GM19463 (cell line): ENCODE data around the gene APOA5.
"Not testable (repeated sequence)": the region's sequence is repeated elsewhere in the genome, so short reads cannot be mapped to it uniquely, and the experiment has no call there.

ENCODE experiments used
- ATAC-seq: cut with Tn5 transposase; IDR thresholded peaks from one replicate; pipeline ENCODE4 v1.9.1; 2021; ENCODE audit warnings: mild to moderate bottlenecking, moderate library complexity; ENCODE audit not compliant: unreplicated experiment

APOA5 gene

DNA sequence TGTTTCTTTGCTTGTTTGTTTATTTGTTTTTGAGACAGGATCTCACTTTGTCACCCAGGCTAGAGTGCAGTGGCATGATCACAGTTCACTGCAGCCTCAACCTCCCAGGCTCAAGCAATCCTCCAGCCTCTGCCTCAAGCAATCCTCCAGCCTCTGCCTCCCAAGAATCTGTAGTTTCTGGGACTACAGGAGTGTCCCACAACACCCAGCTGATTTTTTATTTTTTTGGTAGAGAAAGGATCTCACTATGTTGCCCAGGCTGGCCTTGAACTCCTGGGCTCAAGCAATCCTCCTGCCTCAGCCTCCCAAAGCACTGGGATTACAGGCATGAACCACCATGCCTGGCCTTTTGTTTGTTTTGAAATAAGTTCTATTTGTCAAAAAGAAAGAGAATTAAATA lies 10.0 kb upstream of the APOA5 start:
- ATAC-seq: not testable (repeated sequence)

GRCh38 chr11:116800610-116801009 lies 8.9 kb upstream of the APOA5 start:
- ATAC-seq: no peak

DNA sequence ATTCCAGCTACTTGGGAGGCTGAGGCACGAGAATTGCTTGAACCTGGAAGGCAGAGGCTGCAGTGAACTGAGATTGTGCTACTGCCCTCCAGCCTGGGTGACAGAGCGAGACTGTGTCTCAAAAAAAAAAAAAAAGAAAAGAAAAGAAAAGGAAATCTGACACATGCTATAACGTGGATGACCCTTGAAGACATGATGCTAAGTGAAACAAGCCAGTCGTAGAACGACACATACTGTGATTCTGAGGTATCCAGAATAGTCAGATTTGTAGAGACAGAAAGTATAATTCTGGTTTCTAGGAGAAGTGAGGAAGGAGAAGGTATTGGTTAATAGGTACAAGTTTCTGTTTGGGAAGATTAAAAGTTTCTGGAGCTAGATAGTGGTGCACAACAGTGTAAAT lies 6.7 kb upstream of the APOA5 start:
- no peak for ATAC-seq

- ATAC-seq: no peak
These were observed 6.1 kb upstream of the APOA5 start for GRCh38 chr11:116797816-116798215.

GRCh38 chr11:116796548-116796947 lies 4.9 kb upstream of the APOA5 start:
- ATAC-seq: no peak

DNA sequence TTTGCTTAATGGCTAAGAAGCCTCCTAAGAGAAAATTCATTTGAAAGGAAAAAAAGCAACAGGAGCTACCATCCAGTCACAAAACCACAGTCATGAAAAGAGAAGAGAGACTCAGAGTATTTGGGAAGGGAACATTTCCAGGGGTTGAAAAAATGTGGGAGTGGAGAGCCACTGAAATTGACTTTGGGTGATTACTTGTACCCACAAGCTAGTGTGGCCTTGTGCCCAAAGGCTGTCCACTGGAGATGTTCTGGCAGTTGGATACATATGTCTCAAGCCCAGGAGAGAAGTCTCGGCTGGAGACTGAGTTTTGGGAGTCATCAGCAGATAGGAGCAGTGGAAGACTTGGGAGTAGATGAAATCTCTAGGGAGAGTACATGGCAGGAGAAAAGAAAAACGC lies 3.2 kb upstream of the APOA5 start:
- ATAC-seq: no peak

DNA sequence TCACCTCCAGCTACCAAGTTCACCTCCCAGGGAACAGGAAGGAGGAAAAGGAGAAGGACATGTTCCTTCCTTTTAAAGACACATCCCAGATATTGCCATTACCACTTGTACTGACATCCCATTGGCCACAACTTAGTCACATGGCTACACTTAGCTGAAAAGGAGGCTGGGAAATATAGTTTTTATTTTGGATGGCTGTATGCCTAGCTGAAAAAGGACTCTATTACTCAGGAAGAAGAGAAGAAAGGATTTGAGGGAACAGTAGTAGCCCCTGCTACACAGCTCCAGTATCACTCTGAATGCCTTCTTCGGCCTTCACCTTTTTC lies 2.1 kb upstream of the APOA5 start:
- ATAC-seq: no peak

DNA sequence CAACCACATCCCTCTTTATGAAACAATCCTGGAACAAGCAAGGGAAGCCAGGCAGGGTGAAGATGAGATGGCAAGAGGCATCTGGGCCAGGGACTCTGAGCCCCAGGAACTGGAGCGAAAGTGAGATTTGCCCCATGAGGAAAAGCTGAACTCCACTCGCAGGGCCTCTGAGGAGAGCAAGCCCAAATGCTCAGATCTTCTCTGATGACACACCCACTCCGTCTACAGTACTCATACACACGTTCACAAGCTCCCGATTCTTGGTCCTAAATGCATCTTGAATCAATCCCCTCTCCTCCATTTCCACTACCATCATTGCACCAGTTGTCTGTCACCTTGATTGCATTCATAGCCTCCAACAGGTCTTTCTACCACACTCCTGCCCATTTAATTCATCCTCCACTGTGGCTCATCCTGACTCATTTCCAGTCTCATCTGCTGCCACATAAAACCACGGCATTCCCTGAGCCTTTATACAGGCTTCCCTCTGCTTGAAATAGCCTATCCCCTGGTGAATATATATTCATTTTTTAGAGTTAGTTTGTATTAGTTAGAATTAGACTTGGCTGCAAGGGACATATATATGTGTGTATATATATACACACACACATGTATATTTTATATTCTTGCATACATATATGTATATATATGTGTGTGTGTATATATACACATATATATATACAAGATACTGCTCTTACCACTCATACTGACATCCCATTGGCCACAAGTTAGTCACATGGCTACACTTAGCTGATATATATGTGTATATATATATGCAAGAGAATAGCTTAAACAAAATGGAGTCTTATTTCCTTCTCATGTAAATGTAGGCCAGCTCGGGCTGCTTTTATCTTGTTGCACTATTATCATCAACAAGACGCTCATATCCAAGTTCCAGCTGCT lies 1.4 kb upstream of the APOA5 start:
- no peak for ATAC-seq

GRCh38 chr11:116792144-116792868 lies 627 bp upstream of the APOA5 start:
- ATAC-seq: no peak

DNA sequence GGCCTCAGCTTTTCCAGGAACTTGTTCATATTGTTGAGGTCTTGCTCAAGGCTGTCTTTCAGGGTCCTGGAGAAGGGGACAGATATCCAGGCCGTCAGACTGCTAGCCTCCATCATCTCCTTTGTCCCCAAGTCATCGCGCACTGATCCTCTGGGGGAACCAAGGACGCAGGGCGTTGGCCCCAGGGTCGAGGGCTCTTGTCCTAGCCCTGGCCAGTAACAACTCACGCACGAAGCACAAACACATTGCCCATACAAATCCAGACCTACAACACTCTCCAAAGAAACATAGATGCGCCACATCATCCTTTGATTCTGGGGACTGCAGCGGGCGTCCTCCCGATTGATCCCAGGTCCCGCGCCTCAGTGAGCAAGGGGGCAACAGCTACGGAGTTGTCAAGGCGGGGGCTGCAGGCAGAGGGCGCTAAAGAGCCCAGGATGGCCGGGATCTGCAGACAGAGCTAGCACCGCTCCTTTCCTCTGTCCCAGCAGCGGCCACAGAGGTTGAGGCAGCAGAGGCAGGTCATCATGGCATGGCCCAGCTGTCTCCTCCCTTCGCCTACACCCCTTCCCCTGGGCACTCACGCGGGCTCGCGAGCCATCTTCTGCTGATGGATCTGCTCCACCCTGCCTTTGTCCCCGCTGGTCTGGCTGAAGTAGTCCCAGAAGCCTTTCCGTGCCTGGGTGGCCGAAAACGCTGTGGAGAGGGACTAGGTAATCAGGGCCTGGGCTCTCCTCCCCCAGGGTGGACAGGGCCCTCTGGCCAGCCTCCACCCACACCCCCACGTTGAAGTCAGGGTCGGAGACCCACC lies 472 bp downstream of the APOA5 start:
- no peak for ATAC-seq

DNA sequence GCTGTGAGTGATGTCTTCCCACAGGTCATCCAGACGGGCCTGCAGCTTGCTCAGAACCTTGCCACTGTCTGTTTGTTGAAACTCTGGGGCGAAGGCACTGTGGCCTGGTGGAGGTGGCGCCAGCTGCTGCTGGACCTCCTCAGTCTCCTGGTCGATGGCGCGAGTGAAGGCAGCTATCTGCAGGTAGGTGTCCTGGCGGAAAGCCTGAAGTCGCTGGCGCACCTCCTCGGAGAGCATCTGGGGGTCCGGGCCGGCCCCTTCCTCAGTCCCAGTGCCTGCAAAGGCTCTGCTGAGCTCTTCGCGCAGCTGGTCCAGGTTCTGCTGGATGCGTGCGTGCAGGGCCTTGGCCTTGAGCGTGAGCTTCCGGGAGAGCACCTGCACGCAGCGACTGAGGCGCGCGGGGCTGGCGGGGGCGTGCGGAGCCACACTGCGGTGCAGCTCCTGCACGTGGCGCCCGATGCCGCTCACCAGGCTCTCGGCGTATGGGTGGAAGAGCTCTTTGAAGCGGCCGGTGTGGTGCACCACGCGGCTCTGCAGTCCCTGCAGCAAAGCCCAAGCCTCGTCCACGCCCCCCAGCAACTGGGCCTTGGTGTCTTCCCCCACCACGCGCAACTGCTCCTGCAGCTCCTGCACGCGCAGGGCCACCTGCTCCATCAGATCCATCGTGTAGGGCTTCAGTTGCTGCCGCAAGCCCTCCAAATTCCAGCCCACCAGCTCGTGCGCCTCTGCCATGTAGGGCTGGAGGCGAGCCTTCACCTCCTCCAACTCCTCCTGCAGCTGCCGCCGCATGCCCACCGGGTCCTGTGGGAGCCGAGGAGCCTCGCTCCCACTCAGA lies 1.3 kb downstream of the APOA5 start:
- ATAC-seq: no peak

DNA sequence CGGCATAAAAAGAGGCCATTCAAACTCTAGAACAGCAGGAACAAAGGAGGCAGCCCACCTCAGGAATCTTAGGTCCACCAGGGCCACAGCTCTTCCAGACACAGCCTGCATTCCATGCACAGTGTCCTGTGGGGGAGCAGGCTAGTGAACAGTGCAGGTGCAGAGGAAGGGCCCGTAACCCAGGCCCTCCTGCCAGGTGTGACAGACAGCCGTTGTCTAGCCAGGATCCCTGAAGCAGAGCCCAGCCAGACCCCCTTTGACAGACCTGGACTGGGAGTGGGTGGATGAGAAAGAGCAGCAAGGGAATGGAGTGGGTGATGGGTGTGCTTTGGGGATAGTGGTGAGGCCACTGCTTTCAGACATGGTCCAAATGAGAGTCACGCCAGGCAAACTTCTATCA lies 2.7 kb downstream of the APOA5 start:
- no peak for ATAC-seq

DNA sequence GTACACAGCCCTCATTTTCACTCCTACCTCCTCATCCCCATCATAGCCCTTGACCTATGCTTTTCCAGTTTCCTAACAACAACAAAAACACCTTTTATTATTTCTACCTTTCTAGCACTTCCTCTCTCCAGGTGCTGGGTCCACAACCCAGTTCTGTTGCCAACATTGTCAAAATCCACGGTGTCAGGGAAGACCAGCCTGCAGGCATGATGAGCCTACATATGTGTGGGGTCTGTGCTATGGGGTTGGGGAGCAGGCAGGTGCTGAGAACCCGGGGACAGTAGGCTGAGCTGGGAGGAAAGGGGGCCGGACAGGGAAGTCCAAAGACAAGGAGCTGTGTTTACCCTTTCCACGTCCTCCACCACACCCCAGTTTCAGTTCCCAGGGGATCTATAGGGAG lies 3.1 kb downstream of the APOA5 start:
- no peak for ATAC-seq

DNA sequence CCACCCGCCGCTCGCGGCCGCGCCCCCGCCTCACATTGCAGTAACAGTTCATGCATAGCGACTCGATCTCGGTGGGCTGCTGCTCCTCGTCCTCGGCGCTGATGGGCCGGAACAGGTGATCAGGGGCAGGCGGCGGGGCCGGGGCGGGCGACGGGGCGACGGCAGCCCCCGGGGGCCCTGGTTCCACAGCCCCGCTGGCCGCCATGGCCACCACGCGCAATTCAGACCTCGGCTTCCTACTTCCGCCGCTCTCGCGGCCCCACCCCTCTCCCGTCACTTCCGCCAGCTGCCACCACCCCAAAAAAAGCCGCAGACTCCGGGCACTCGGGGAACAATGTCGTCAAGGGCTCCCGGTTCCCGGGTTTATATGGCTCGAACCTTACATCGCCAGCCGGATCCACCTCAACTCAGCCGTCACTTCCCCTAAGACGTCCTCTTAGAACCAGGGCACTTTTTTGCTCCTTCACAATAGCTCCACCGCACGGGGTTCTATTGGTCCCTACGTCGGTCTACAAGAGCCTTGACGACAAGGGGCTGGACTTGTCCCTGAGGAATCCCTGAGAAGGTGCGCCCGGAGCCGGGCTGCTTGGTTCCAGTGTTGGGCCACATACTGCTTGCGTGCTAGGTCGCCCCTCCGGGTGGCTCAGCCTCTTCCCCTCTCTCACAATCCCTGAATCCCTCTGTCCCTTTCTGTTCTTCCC lies 3.7 kb downstream of the APOA5 start, which contains the start of gene ZPR1:
TSS of gene ZPR1 (minus strand) at position 238 of the 701 bp plus-strand sequence. CDS start at position 205, 33 bp downstream.
- peak; percentile 95 for ATAC-seq

DNA sequence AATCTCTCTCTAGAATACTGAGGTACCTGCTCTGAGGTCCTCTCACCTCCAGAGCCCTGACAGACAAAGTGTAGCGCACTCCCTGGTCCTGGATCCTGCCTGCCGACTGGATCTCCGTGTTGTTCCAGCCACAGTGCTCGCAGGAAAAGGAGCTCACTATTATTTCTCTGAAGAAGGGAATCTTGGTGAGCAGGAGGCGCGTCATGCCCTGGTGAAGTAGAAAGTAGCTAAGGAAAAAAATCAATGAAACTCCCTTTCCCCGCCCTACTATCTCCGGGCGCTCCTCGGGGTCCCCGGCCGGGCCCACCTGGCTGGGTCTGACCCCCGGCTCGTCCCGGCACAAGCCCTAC lies 4.3 kb downstream of the APOA5 start:
- no peak for ATAC-seq

- ATAC-seq: no peak
These were observed 4.7 kb downstream of the APOA5 start for GRCh38 chr11:116786966-116787365.

DNA sequence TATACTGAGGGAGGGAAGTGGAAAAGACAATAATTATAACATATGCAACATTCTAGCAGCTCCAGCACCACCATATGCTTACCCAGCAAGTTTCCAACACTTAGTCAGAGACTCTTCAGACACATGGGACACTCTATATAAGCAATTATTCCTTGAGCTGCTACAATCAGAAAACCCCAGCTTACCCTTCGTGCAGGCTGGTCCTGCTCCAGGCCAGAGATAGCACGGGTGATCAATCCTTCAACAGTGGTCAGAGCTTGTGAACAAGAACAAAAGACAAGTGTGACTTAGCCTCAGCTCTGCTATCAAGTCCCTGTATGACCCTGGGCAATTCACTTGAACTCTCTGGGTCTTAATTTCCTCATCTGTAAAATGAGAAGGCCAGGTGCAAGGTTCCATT lies 5.4 kb downstream of the APOA5 start:
- no peak for ATAC-seq

DNA sequence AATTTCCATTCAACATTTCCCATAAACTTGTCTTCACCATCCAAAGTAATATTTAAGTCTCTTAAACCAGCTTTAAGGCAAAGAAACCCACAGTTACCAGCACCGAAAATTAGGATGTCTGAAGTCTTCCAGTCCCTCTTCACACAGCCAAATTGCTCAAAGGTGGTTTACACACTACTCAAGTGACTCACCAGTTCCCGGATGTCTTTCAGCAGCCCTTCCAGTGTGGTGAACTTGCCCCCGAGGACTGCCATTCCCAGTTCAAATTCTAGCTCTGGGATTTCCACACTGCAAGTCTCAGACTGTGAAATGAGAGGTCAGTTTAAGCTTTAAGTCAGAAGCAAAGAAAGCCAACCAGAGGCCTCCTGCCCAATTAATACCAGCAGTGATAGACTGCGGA lies 9.0 kb downstream of the APOA5 start:
- no peak for ATAC-seq

GRCh38 chr11:116778556-116778955 lies 13.1 kb downstream of the APOA5 start:
- ATAC-seq: no peak

DNA sequence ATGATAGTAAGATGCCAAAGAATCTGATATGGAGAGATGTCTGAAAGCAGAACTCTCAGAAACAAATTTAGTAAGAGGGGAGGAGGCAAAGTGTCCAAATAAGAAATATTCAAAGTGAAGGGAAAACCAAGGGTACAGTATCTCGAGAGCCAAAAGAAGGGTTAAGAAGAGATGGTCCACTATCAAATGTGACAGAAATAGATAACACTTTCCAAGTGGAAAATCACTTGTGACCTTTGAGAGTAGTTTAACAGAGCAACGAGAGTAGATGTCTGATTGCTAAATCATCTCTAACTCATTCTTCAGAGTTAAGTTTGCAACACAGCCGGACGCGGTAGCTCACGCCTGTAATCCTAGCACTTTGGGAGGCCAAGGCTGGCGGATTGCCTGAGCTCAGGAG lies 14.6 kb downstream of the APOA5 start:
- no peak for ATAC-seq
